H1 (cell line): ENCODE measurements around the gene GJE1. TPM values are rescaled to one million over a fixed set of nuclear protein-coding genes. Genes with fewer than 3 reads are reported as not detected.

Experiments
- CTCF ChIA-PET: fragments of 300-600 bp; sonication (Branson Sonifier 250); formaldehyde crosslinking; loops from one replicate; lab custom pipeline; 2021; ENCODE audit not compliant: partially characterized antibody; lab: Charles Lee
- POLR2A ChIA-PET: fragments of 300-600 bp; sonication (Branson Sonifier 250); formaldehyde crosslinking; loops from one replicate; lab custom pipeline; 2021; ENCODE audit warnings: inconsistent platforms; ENCODE audit not compliant: partially characterized antibody; lab: Charles Lee
- DNase-seq, 2 experiments: peaks; one replicate each; pipeline versions ENCODE4 v3.0.0 to v3.0.0-alpha.2; 2010 to 2022; ENCODE audit warnings: low spot score in 2 of 2, low read depth in 1 of 2, mixed read lengths in 1 of 2
- FAIRE-seq: peaks from 2 replicates; lab custom pipeline; 2011; peaks lifted over from hg19 to GRCh38; lab: Jason Lieb, UNC
- H2AFZ ChIP-seq: 2 replicates; pipeline ENCODE4 v1.8.1; 2012; ENCODE audit warnings: low read length, inconsistent platforms
- H2AK5ac ChIP-seq: 2 replicates; pipeline ENCODE4 v1.6.1; 2013; ENCODE audit warnings: low read depth, low read length
- H2BK120ac ChIP-seq: replicated peaks from 2 replicates; pipeline ENCODE3; 2013; ENCODE audit warnings: low read depth, low read length, inconsistent platforms
- H2BK12ac ChIP-seq: 2 replicates; pipeline ENCODE4 v1.6.1; 2013; ENCODE audit warnings: low read depth, low read length
- H2BK15ac ChIP-seq: 2 replicates; pipeline ENCODE4 v1.6.1; 2013; ENCODE audit warnings: low read length
- H2BK20ac ChIP-seq: 2 replicates; pipeline ENCODE4 v1.6.1; 2013; ENCODE audit warnings: low read length
- H2BK5ac ChIP-seq: 2 replicates; pipeline ENCODE4 v1.6.1; 2013; ENCODE audit warnings: low read depth, low read length
- H3K14ac ChIP-seq: 2 replicates; pipeline ENCODE4 v1.6.1; 2013; ENCODE audit warnings: inconsistent platforms; ENCODE audit not compliant: insufficient read length
- H3K18ac ChIP-seq: 2 replicates; pipeline ENCODE4 v1.6.1; 2013; ENCODE audit warnings: low read length; ENCODE audit errors: extremely low read depth
- H3K23ac ChIP-seq: 2 replicates; pipeline ENCODE4 v1.6.1; 2013; ENCODE audit warnings: inconsistent platforms; ENCODE audit not compliant: insufficient read length
- H3K23me2 ChIP-seq: 2 replicates; pipeline ENCODE4 v1.6.1; 2013; ENCODE audit warnings: low read depth, low read length
- H3K27ac ChIP-seq: 2 replicates; pipeline ENCODE4 v1.6.1; 2011; ENCODE audit warnings: low read depth, low read length, inconsistent platforms
- H3K27me3 ChIP-seq, 4 experiments: replicated peaks in 1 of 4; 1 replicate in 1 of 4; 2 replicates in 3 of 4; pipeline versions ENCODE4 v1.6.1 to v1.8.1; 2011 to 2013; ENCODE audit warnings: low read length in 3 of 4, mild to moderate bottlenecking in 3 of 4, inconsistent platforms in 2 of 4, mixed read lengths in 2 of 4, moderate library complexity in 1 of 4; ENCODE audit not compliant: control insufficient read depth in 3 of 4, insufficient read depth in 3 of 4; ENCODE audit errors: extremely low read depth in 1 of 4
- H3K36me3 ChIP-seq, 4 experiments: 2 replicates each; pipeline versions ENCODE4 v1.6.1 to v1.8.1; 2011 to 2013; ENCODE audit warnings: mild to moderate bottlenecking in 4 of 4, low read length in 3 of 4, moderate library complexity in 2 of 4, control low read depth in 1 of 4, inconsistent platforms in 1 of 4; ENCODE audit not compliant: insufficient read depth in 4 of 4, control insufficient read depth in 2 of 4
- H3K4ac ChIP-seq: replicated peaks from 2 replicates; pipeline ENCODE3; 2013; ENCODE audit warnings: low read length, low read depth, mixed read lengths, inconsistent platforms; ENCODE audit not compliant: insufficient read length
- H3K4me1 ChIP-seq, 4 experiments: replicated peaks in 1 of 4; 1 replicate in 1 of 4; 2 replicates in 3 of 4; pipeline versions ENCODE4 v1.6.1 to v1.8.1; 2011 to 2013; ENCODE audit warnings: low read length in 3 of 4, inconsistent platforms in 2 of 4, mixed read lengths in 1 of 4; ENCODE audit not compliant: insufficient read depth in 4 of 4, control insufficient read depth in 3 of 4
- H3K4me2 ChIP-seq, 2 experiments: 2 replicates each; pipeline versions ENCODE4 v1.6.1 to v1.8.1; 2011 to 2013; ENCODE audit warnings: low read depth in 2 of 2, low read length in 2 of 2, control low read depth in 1 of 2, inconsistent platforms in 1 of 2, mild to moderate bottlenecking in 1 of 2; ENCODE audit not compliant: insufficient read depth in 1 of 2
- H3K4me3 ChIP-seq, 4 experiments: fragments of 200-600, 300-600 bp in 1 of 4; sonication (generic), shearing (Covaris generic), sonication (Bioruptor Twin) in 1 of 4; 2 replicates each; pipeline versions ENCODE4 v1.5.1 to v1.8.1; 2011 to 2016; ENCODE audit warnings: low read length in 4 of 4, low read depth in 3 of 4, control low read depth in 2 of 4, inconsistent platforms in 2 of 4, mild to moderate bottlenecking in 2 of 4, mixed read lengths in 1 of 4, moderate library complexity in 1 of 4; ENCODE audit not compliant: insufficient read depth in 2 of 4; ENCODE audit errors: extremely low read depth in 1 of 4
- H3K56ac ChIP-seq: replicated peaks from 2 replicates; pipeline ENCODE3; 2013; ENCODE audit warnings: low read depth, mild to moderate bottlenecking, mixed read lengths, low read length, inconsistent platforms; ENCODE audit not compliant: insufficient read length
- H3K79me1 ChIP-seq: 2 replicates; pipeline ENCODE4 v1.6.1; 2013; ENCODE audit warnings: low read depth, low read length, control low read depth
- H3K79me2 ChIP-seq, 2 experiments: 2 replicates each; pipeline versions ENCODE4 v1.6.1 to v1.8.1; 2012 to 2013; ENCODE audit warnings: low read length in 2 of 2, mild to moderate bottlenecking in 2 of 2, inconsistent platforms in 1 of 2; ENCODE audit not compliant: insufficient read depth in 2 of 2, control insufficient read depth in 1 of 2
- H3K9ac ChIP-seq, 4 experiments: replicated peaks in 1 of 4; 1 replicate in 1 of 4; 2 replicates in 3 of 4; pipeline versions ENCODE4 v1.6.1 to v1.8.1; 2011 to 2013; ENCODE audit warnings: low read depth in 3 of 4, low read length in 3 of 4, control low read depth in 2 of 4, mild to moderate bottlenecking in 2 of 4, moderate library complexity in 2 of 4, inconsistent platforms in 1 of 4; ENCODE audit errors: extremely low read depth in 1 of 4
- H3K9me3 ChIP-seq, 2 experiments: 2 replicates each; pipeline versions ENCODE4 v1.6.1 to v1.8.1; 2012 to 2013; ENCODE audit warnings: mild to moderate bottlenecking in 2 of 2, moderate library complexity in 2 of 2, control low read depth in 1 of 2, inconsistent platforms in 1 of 2, low read depth in 1 of 2, low read length in 1 of 2, mixed read lengths in 1 of 2; ENCODE audit not compliant: insufficient read depth in 2 of 2
- H4K20me1 ChIP-seq, 2 experiments: replicated peaks in 1 of 2; 2 replicates each; pipeline versions ENCODE3 to v1.8.1; 2011 to 2013; ENCODE audit warnings: inconsistent platforms in 2 of 2, low read length in 2 of 2, mild to moderate bottlenecking in 1 of 2; ENCODE audit not compliant: insufficient read depth in 2 of 2, control insufficient read depth in 1 of 2
- H4K5ac ChIP-seq: 2 replicates; pipeline ENCODE4 v1.6.1; 2013; ENCODE audit warnings: low read length, low read depth, mixed read lengths, inconsistent platforms; ENCODE audit not compliant: insufficient read length
- H4K8ac ChIP-seq: 2 replicates; pipeline ENCODE4 v1.8.0; 2013; ENCODE audit warnings: mild to moderate bottlenecking, moderate library complexity, low read length, inconsistent platforms; ENCODE audit not compliant: insufficient read depth; ENCODE audit errors: extremely low read depth
- H4K91ac ChIP-seq: replicated peaks from 2 replicates; pipeline ENCODE3; 2013; ENCODE audit warnings: low read length, mixed read lengths, inconsistent platforms; ENCODE audit not compliant: insufficient read length
- E2F6 ChIP-seq: IDR thresholded peaks from 2 replicates; pipeline ENCODE4 v1.6.1; 2012; ENCODE audit warnings: inconsistent platforms
- SRF ChIP-seq: IDR thresholded peaks from 2 replicates; pipeline ENCODE4 v1.6.1; 2011; ENCODE audit warnings: mild to moderate bottlenecking, low read depth, low read length, moderate library complexity
- TBP ChIP-seq: IDR thresholded peaks from 2 replicates; pipeline ENCODE4 v1.6.1; 2011; ENCODE audit warnings: low read depth, low read length, improper control_type of control experiment
- polyA plus RNA-seq, 7 experiments: library from polyadenylated mRNA; depleted of rRNA in 3 of 7; stranded (reverse) in 5 of 7; unstranded in 2 of 7; fragments of >200 nt in 5 of 7; fragments of 200-250 nt in 2 of 7; gene quantifications; 1 replicate in 5 of 7; 2 replicates in 1 of 7; 4 replicates in 1 of 7; pipeline versions ENCODE4 v1.2.1 to v1.2.3, GENCODE V29; 2011 to 2013; ENCODE audit warnings: missing spikeins in 2 of 7, mixed read lengths in 2 of 7
- total RNA-seq: library from RNA; stranded (reverse); fragmentation: NEBNext Ultra II Directional; extraction: Animal tissue kit (Norgen Biotek cat#: 25700); gene quantifications from 2 replicates; pipeline ENCODE4 v1.2.1, GENCODE V29; 2021

GJE1 gene
- total and polyA plus RNA-seq, 2 of the 8 experiments (the other 6 are each of a cell fraction or from before 2014, with no cell fraction given) = not detected

GRCh38 chr6:142172758-142173157, 40.0 kb downstream of the GJE1 start:
- CTCF ChIA-PET = interaction anchor here (1.0 to 1.7 kb wide), 3 partner anchors 17 to 36 kb away, joined by 4 to 5 read pairs (median 4); partner anchors contain the start of genes NMBR and VTA1
- H3K4me3 ChIP-seq = no peak overlapping the region
- H2AFZ ChIP-seq = no peak overlapping the region
- peaks cover 0 to 38% (median 8%) of the 10 kb centered on the region in 4 experiments; a peak in 4 of 8 replicates for H3K36me3 ChIP-seq
- H3K27ac ChIP-seq = no peak overlapping the region
- POLR2A ChIA-PET = no interaction called here
- no peak for FAIRE-seq
- no peak overlapping the region for H2BK5ac ChIP-seq
- no peak overlapping the region for H3K14ac ChIP-seq
- no peak overlapping the region for H3K23ac ChIP-seq
- no peaks in the 10 kb centered on the region for H4K20me1 ChIP-seq
- no peak overlapping the region for H3K4me2 ChIP-seq
- no peak overlapping the region for H3K9ac ChIP-seq
- no peaks in the 10 kb centered on the region for H3K4me1 ChIP-seq
- H3K79me1 ChIP-seq = no peaks in the 10 kb centered on the region
- no peaks in the 10 kb centered on the region for H3K79me2 ChIP-seq
- H3K4ac ChIP-seq = no peak overlapping the region
- H4K8ac ChIP-seq = no peak overlapping the region
- no peak overlapping the region for H2BK120ac ChIP-seq
- no peak overlapping the region for H3K18ac ChIP-seq
- TF ChIP-seq SRF (no peak), E2F6 (no peak), TBP (no peak)
- TF ChIP-seq, all 59 proteins: peak for 0
- H3K23me2 ChIP-seq = no peaks in the 10 kb centered on the region
- no peak for DNase-seq
- H2AK5ac ChIP-seq = no peak overlapping the region
- no peak overlapping the region for H4K5ac ChIP-seq
- H2BK20ac ChIP-seq = no peak overlapping the region
- H3K27me3 ChIP-seq = no peaks in the 10 kb centered on the region
- no peak overlapping the region for H2BK12ac ChIP-seq
- no peak overlapping the region for H4K91ac ChIP-seq
- H3K56ac ChIP-seq = no peak overlapping the region
- no peak overlapping the region for H2BK15ac ChIP-seq
- H3K9me3 ChIP-seq = no peaks in the 10 kb centered on the region
